Spleen (tissue), 7 donors: Measurements from ENCODE around the gene EYS.

ENCODE experiments used
- CTCF ChIP-seq, 11 experiments: fragments of 200-600 bp in 7 of 11; fragments of 450-650 bp in 4 of 11; sonication (generic) in 4 of 11; IDR thresholded peaks in 8 of 11; conservative IDR thresholded peaks in 3 of 11; 1 replicate in 7 of 11; 2 replicates in 4 of 11; pipeline versions ENCODE4 v1.4.0 to v1.8.0; 2016 to 2021; ENCODE audit warnings: antibody characterized with exemption in 11 of 11, inconsistent platforms in 4 of 11, mild to moderate bottlenecking in 1 of 11
- POLR2A ChIP-seq, 3 donors: fragments of 450-650 bp; IDR thresholded peaks; one replicate each; pipeline ENCODE4 v1.5.1; 2017; ENCODE audit warnings: antibody characterized with exemption in 3 of 3, mild to moderate bottlenecking in 1 of 3
- POLR2AphosphoS5 ChIP-seq, 3 donors: sonication (generic); formaldehyde crosslinking; IDR thresholded peaks; one replicate each; pipeline ENCODE4 v1.5.1; 2017; ENCODE audit warnings: antibody characterized with exemption in 3 of 3
- donor health status: DM: no; HTN: no; CAD: no; lungs with moderate emphysema.
- donor health status: DM: no; HTN: no; CAD: no.
- donor health status: DM: no; HTN: no; CAD: no.

GRCh38 chr6:64299176-64299575 lies 1407.8 kb downstream of the EYS start:
- TF ChIP-seq CTCF (IDR thresholded peaks at IDR 0.05 in 8 of 11, conservative IDR thresholded peaks at IDR 0.05 in 3 of 11): no peak
- no peak for TF ChIP-seq POLR2A (IDR thresholded peaks at IDR 0.05)
- TF ChIP-seq POLR2AphosphoS5 (IDR thresholded peaks at IDR 0.05): no peak
